ENCODE results near the gene TTLL12. TPM values are rescaled to one million over a fixed set of nuclear protein-coding genes. Genes with fewer than 3 reads are reported as not detected.

Gene TTLL12
- total RNA-seq, 1 donor from 2014 or later = 53.7 TPM

DNA sequence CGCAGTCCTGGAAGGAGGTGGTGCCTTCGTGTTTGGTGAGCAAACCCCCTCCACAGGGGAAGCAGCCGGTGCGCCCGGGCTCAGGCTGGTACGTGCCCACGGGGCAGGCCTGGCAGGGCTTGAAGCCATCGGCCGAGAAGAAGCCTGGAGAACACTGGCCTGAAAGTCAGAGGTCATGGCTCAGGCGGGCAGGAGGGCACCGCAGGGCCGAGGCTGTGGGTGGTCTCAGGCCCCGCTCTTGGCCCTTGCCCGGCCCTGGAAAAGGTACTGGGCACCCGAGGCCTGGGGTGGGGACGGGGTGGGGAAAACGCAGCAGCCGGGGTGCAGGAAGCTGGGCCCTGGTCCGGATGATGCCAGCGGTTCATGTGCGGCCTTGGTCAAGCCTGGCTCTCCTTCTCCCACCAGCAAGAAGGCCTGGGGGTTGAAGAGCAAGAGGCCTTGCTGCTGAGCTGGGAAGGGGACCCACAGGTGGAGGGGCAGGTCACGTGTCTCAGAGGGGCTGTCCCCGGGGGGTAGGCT, 25.6 kb upstream of the TTLL12 start:
- no peak for FAIRE-seq
- H3K27me3 ChIP-seq (ENCODE audit: control insufficient read depth, insufficient read depth, low read length) = peaks cover 3% of the 10 kb centered on the region
- no peaks in the 10 kb centered on the region for H3K36me3 ChIP-seq (ENCODE audit: control insufficient read depth, insufficient read depth, low read length)
- no peak overlapping the region for H3K4me3 ChIP-seq (ENCODE audit: low read depth, low read length)
- TF ChIP-seq, protein P1, sequence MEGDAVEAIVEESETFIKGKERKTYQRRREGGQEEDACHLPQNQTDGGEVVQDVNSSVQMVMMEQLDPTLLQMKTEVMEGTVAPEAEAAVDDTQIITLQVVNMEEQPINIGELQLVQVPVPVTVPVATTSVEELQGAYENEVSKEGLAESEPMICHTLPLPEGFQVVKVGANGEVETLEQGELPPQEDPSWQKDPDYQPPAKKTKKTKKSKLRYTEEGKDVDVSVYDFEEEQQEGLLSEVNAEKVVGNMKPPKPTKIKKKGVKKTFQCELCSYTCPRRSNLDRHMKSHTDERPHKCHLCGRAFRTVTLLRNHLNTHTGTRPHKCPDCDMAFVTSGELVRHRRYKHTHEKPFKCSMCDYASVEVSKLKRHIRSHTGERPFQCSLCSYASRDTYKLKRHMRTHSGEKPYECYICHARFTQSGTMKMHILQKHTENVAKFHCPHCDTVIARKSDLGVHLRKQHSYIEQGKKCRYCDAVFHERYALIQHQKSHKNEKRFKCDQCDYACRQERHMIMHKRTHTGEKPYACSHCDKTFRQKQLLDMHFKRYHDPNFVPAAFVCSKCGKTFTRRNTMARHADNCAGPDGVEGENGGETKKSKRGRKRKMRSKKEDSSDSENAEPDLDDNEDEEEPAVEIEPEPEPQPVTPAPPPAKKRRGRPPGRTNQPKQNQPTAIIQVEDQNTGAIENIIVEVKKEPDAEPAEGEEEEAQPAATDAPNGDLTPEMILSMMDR (IDR thresholded peaks at IDR 0.05; ENCODE audit: insufficient read depth, low read length, severe bottlenecking) = no peak
- DNase-seq (ENCODE audit: low read depth) = no peak

DNA sequence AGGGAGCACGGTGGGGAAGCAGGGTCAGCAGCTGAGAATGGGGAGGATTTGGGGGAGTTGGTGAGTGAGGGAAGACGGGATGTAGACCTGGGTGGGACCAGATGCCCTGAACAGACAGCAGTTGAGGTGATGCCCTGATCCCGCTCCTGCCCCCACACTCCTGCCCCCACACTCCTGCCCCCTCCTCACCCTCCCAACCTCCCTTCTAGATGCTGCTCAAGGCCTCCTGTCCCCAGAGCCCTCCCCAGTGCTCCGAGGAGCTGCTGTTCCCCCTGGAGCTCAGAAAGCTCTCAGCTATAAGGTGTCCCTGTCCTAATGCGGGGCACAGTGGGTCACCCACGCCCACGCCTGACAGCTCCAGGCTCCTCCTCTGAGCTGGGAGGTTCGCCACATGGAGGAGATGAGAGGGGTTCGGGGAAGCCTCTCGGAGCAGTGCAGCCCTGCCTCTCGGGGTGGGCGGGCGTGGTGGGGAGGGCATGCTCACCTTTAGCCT, 25.1 kb upstream of the TTLL12 start:
- TF ChIP-seq, protein P1 (IDR thresholded peaks at IDR 0.05; ENCODE audit: insufficient read depth, low read length, severe bottlenecking) = no peak
- Histone ChIP-seq H3K4me3 (ENCODE audit: low read depth, low read length) (no peak overlapping the region), H3K36me3 (ENCODE audit: control insufficient read depth, insufficient read depth, low read length) (no peaks in the 10 kb centered on the region), H3K27me3 (ENCODE audit: control insufficient read depth, insufficient read depth, low read length) (peaks cover 3% of the 10 kb centered on the region)
- DNase-seq (ENCODE audit: low read depth) (no peak), FAIRE-seq (no peak)

DNA sequence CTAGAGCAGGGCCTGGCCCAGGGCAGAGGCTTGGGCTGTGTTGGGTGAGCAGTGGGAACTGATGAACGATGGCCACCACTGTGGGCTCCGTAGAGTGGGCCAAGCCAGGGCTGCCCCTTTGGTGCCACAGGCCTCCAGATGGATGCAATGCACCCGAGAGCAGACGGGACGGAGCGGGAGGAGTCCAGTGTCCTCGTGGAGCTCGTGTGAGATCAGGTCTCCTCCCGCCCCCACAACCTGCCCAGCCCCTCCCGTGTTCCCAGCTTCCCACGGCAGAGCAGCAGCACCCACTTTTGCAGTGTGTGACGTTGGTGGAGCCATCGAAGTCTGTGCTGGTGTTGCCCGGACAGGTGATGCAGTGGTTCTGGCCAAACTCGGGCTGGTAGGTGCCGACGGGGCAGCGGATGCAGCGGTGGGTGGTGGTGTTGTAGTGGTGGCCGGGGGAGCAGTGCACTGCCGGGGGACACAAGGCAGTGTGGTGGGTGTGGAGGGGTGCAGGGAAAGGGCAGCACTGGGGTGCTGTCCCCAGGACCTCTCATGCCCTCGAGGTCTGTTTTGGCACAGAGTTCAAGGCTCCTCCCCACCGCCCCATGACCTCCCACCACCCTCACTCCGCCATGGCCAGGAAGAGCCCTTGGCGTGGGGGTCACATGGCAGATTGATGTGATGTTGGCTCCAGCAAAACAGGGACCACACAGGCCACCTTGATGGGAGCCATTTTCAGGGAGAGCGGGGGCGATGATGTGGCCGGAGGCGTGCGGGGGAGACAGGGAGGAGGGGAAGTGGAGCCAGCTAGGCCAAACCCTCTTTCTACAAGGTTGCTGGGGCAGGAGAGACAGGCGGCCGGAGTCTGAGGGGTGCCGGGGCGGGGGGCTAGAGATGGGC, 23.9 kb upstream of the TTLL12 start:
- TF ChIP-seq, protein P1 (IDR thresholded peaks at IDR 0.05; ENCODE audit: insufficient read depth, low read length, severe bottlenecking) = no peak
- H3K36me3 ChIP-seq (ENCODE audit: control insufficient read depth, insufficient read depth, low read length) = no peaks in the 10 kb centered on the region
- peaks cover 3% of the 10 kb centered on the region for H3K27me3 ChIP-seq (ENCODE audit: control insufficient read depth, insufficient read depth, low read length)
- FAIRE-seq (no peak), DNase-seq (ENCODE audit: low read depth) (no peak)
- H3K4me3 ChIP-seq (ENCODE audit: low read depth, low read length) = no peak overlapping the region

DNA sequence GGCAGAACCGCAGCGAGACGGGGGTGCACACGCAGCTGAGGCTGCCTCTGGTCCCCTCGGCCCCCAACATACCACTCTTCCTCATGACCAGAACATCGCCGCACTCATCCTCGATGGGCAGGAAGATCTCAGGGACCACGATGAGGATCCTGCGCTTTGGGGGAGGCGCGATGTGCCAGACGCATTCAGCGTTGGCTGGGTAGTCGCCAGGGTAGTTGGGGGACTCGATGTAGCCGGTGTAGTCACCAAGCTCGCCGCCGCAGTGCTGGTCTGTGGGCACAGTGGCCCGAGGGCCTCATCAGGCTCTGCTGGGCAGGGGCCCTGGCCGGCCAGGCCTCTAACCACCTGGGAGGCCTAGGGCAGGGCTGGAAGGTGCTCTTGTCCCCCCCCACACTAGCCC, 23.0 kb upstream of the TTLL12 start:
- TF ChIP-seq, protein P1 (IDR thresholded peaks at IDR 0.05; ENCODE audit: insufficient read depth, low read length, severe bottlenecking) = no peak
- Histone ChIP-seq H3K4me3 (ENCODE audit: low read depth, low read length) (no peak overlapping the region), H3K36me3 (ENCODE audit: control insufficient read depth, insufficient read depth, low read length) (no peaks in the 10 kb centered on the region), H3K27me3 (ENCODE audit: control insufficient read depth, insufficient read depth, low read length) (peaks cover 3% of the 10 kb centered on the region)
- no peak for DNase-seq (ENCODE audit: low read depth)
- no peak for FAIRE-seq

DNA sequence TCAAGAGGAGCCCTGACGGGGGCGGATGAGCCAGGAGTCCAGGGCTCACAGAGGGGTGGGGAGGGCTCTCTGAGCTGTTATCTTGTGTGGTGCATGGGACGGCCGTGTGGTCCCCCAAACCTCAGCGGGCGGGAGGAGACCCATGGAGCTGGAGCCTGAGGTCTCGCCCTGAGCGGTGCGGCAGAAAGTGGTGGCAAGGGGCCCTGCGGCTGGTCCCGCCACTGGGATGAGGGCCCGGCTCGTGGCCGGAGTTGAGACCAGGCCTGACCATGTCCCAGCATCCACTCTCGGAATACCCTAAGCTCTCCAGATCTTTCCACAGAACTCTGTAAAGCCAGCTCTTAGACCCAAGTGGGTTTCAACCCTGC, 22.6 kb upstream of the TTLL12 start:
- no peak overlapping the region for H3K4me3 ChIP-seq (ENCODE audit: low read depth, low read length)
- FAIRE-seq (no peak), DNase-seq (ENCODE audit: low read depth) (no peak)
- no peaks in the 10 kb centered on the region for H3K36me3 ChIP-seq (ENCODE audit: control insufficient read depth, insufficient read depth, low read length)
- peaks cover 3% of the 10 kb centered on the region for H3K27me3 ChIP-seq (ENCODE audit: control insufficient read depth, insufficient read depth, low read length)
- TF ChIP-seq, protein P1 (IDR thresholded peaks at IDR 0.05; ENCODE audit: insufficient read depth, low read length, severe bottlenecking) = no peak

All from bronchial epithelial cell (primary cell).